Smooth muscle cell (in vitro differentiated cells): ENCODE results near the gene RPS21. TPM values are rescaled to one million over a fixed set of nuclear protein-coding genes. Genes with fewer than 3 reads are reported as not detected.

ENCODE experiments used
- DNase-seq: peaks from one replicate; lab custom pipeline; 2025; ENCODE audit not compliant: unreplicated experiment; lab: John Stamatoyannopoulos, UW
- H2AFZ ChIP-seq: fragments of 200-600 bp; sonication (generic); 2 replicates; pipeline ENCODE4 v1.6.0; 2016; ENCODE audit warnings: antibody characterized with exemption, low read depth, mild to moderate bottlenecking
- H3F3A ChIP-seq: fragments of 200-600 bp; sonication (generic); 2 replicates; pipeline ENCODE4 v1.6.0; 2017; ENCODE audit warnings: antibody characterized with exemption, low read depth
- H3K27ac ChIP-seq: fragments of 200-600 bp; sonication (generic); 2 replicates; pipeline ENCODE4 v1.5.1; 2016; ENCODE audit warnings: low read depth, mild to moderate bottlenecking
- H3K27me3 ChIP-seq: fragments of 200-600 bp; sonication (generic); 2 replicates; pipeline ENCODE4 v1.6.1; 2016; ENCODE audit warnings: low read depth, mild to moderate bottlenecking
- H3K36me3 ChIP-seq: fragments of 200-600 bp; sonication (generic); 2 replicates; pipeline ENCODE4 v1.5.1; 2016; ENCODE audit warnings: low read depth
- H3K4me1 ChIP-seq: fragments of 200-600 bp; sonication (generic); 2 replicates; pipeline ENCODE4 v1.5.1; 2016; ENCODE audit warnings: low read depth
- H3K4me2 ChIP-seq: fragments of 200-600 bp; sonication (generic); 2 replicates; pipeline ENCODE4 v1.6.0; 2016; ENCODE audit warnings: mild to moderate bottlenecking
- H3K4me3 ChIP-seq: fragments of 200-600 bp; sonication (generic); 2 replicates; pipeline ENCODE4 v1.5.1; 2016; ENCODE audit warnings: mild to moderate bottlenecking
- H3K79me2 ChIP-seq: fragments of 200-600 bp; sonication (generic); 2 replicates; pipeline ENCODE4 v1.6.0; 2016; ENCODE audit warnings: low read depth, mild to moderate bottlenecking
- H3K9ac ChIP-seq: fragments of 200-600 bp; sonication (generic); 2 replicates; pipeline ENCODE4 v1.6.0; 2016; ENCODE audit warnings: low read depth
- H3K9me3 ChIP-seq: fragments of 200-600 bp; sonication (generic); replicated peaks from 2 replicates; pipeline ENCODE4 v1.5.1; 2016; ENCODE audit warnings: low read depth
- H4K20me1 ChIP-seq: fragments of 200-600 bp; sonication (generic); 2 replicates; pipeline ENCODE4 v1.6.0; 2016; ENCODE audit warnings: low read depth
- CTCF ChIP-seq: fragments of 200-600 bp; sonication (generic); IDR thresholded peaks from 2 replicates; pipeline ENCODE4 v1.5.1; 2017; ENCODE audit warnings: borderline replicate concordance, mild to moderate bottlenecking, antibody characterized with exemption; ENCODE audit not compliant: insufficient read depth, poor library complexity, severe bottlenecking
- WGBS: methylation state at CpG from one replicate; pipeline ENCODE4 v1.1.7; 2016; ENCODE audit warnings: low lambda C conversion rate; 5-methylcytosine and 5-hydroxymethylcytosine counted together
- polyA plus RNA-seq: library from polyadenylated mRNA; unstranded; fragments of >200 nt; fragmentation: Nextera tagmentation; extraction: Ambion mirVana; gene quantifications from 2 replicates; pipeline ENCODE4 v1.2.1, GENCODE V29; 2016
- total RNA-seq: library from RNA; depleted of rRNA; stranded (reverse); fragments of >200 nt; gene quantifications from 2 replicates; pipeline ENCODE4 v1.2.3, GENCODE V29; 2014

The RPS21 gene
- total and polyA plus RNA-seq, 2 experiments from 2014 or later: 438 to 4,082 TPM

- 52% methylated on average over 18 of the region's 18 CpGs for WGBS
These were observed 4.4 kb upstream of the RPS21 start for GRCh38 chr20:62382306-62383198.

GRCh38 chr20:62387219-62387913 is 463 bp downstream of the RPS21 start:
- Histone ChIP-seq H4K20me1 (peaks cover 23% of the 10 kb centered on the region), H3K9ac (peak overlapping the region; percentile 97), H3K4me2 (peak overlapping the region; percentile 95), H3K4me1 (peaks cover 14% of the 10 kb centered on the region), H3K9me3 (no peaks in the 10 kb centered on the region), H2AFZ (no peak overlapping the region), H3K27ac (peak overlapping the region; percentile 88), H3K79me2 (peaks cover 38% of the 10 kb centered on the region), H3K4me3 (peak overlapping the region; percentile 93), H3K36me3 (no peaks in the 10 kb centered on the region), H3K27me3 (no peaks in the 10 kb centered on the region), H3F3A (peaks cover 2% of the 10 kb centered on the region)
- no peak for TF ChIP-seq CTCF
- WGBS: 12% methylated on average over 18 of the region's 47 CpGs
- DNase-seq: no peak

More at GRCh38 chr20:62382306-62383198, 4.4 kb upstream of the RPS21 start:
- peak; percentile 44 for DNase-seq
- Histone ChIP-seq H3K36me3 (no peaks in the 10 kb centered on the region), H3F3A (peaks cover 3% of the 10 kb centered on the region), H3K27ac (no peak overlapping the region), H4K20me1 (peaks cover 14% of the 10 kb centered on the region), H3K9me3 (no peaks in the 10 kb centered on the region), H3K27me3 (no peaks in the 10 kb centered on the region), H3K4me1 (peaks cover 6% of the 10 kb centered on the region), H3K9ac (no peak overlapping the region), H3K4me3 (no peak overlapping the region), H3K4me2 (no peak overlapping the region), H3K79me2 (peaks cover 25% of the 10 kb centered on the region), H2AFZ (no peak overlapping the region)
- TF ChIP-seq CTCF: peak; percentile 91

GRCh38 chr20:62387933-62388635 is 1.2 kb downstream of the RPS21 start:
- H3K27ac ChIP-seq: peak overlapping the region; percentile 60
- WGBS: 73% methylated on average over 20 of the region's 20 CpGs
- H3F3A ChIP-seq: peaks cover 2% of the 10 kb centered on the region
- H3K4me1 ChIP-seq: peaks cover 14% of the 10 kb centered on the region
- peaks cover 38% of the 10 kb centered on the region for H3K79me2 ChIP-seq
- H2AFZ ChIP-seq: no peak overlapping the region
- TF ChIP-seq CTCF: no peak
- H3K36me3 ChIP-seq: no peaks in the 10 kb centered on the region
- no peaks in the 10 kb centered on the region for H3K27me3 ChIP-seq
- peak overlapping the region; percentile 95 for H3K4me2 ChIP-seq
- H3K9me3 ChIP-seq: no peaks in the 10 kb centered on the region
- DNase-seq: no peak
- peak overlapping the region; percentile 93 for H3K4me3 ChIP-seq
- peak overlapping the region; percentile 97 for H3K9ac ChIP-seq
- H4K20me1 ChIP-seq: peaks cover 15% of the 10 kb centered on the region
